ENCODE measurements around the gene PROC.
"Not testable (repeated sequence)": the region's sequence is repeated elsewhere in the genome, so short reads cannot be mapped to it uniquely, and the experiment has no call there.

Gene PROC

GRCh38 chr2:127397568-127398238 is 20.5 kb upstream of the PROC start:
- DNase-seq = no peak

GRCh38 chr2:127398239-127398590 is 20.0 kb upstream of the PROC start:
- peak; percentile 80 for DNase-seq

GRCh38 chr2:127400533-127400896 is 17.7 kb upstream of the PROC start:
- no peak for DNase-seq

DNA sequence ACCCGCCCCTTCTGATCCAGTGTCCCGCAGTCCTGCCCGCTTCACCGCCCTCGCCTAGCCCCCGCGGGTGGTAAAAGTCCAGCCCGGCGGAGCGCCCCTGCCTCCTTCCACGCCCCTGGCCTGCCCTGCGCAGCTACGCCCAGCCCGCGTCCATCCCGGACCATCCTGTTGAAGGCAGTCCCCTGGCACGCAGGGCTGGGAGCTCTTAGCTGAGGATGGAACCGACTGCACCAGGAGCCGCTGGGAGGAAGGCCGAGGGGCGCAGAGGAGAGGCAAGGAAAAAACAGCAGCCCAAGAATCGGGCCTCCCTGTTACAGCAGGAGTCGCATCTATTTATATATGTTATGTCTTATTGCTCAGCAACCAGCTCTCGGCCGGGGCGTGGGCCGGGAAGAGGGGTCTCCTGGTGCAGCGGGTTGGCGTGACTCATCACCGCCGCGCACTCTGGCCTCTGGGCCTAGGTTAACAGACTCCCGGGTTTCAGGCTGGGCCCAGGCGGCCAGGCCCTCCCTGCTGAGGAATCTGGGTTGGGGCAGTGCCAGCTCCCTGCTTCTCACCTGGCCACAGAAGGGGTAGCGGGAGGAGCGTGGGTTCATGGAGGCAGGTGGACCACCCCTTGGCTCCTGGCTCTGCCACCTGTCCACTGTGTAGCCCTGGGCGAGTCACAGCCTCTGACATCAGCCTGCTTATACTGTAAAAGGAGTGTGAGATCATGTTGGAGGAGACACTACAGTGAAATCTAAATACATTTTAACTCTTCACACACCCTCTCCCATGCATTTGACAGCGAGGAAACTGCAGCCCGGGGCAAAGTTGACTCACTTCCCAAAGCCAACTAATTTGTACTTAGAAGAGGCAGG is 17.1 kb upstream of the PROC start:
- peak; percentile 36 for DNase-seq

DNA sequence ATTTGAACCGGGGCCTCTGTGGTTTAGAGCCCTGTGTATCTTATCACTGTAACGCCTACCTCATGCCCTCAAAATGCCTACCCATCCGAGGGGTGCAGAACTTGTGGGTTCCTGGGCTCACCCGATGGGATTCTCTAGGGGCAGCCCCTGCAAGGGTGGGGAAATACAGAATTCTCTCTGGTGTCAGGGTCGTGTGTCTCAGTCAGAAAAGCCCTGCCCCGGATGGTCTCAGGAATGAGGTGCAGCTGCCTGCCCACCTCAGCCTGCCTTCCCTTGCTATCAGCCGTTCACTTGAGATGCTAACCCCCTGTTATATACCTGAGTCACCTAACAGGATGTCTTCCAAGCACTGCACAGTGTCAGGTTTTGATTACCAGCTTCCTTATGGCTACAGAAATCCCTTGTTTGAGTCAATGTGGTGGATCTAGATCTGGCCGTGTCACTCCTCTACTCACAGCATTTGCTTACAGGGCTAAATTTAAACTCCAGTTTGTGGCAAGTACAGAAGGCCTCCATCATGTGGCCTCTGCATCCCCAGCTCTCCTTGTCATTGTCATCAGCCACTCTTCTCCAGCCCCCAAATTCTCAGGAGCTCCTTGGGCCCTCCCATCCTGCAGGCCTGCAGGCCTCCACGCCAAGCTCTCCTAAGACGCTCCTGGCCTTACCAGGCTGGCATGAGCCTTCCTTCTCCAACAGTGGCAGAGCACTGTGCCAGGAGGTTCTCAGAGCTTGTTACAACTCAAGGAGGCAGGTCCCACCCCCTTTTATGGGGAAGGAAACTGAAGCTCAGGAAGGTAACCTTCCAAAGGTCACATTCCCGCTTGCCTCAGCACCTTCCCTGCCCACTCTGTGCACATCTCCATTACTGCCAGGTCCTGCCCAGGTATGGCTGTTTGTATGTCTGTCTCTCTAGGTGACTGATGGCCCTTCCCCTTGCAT is 16.2 kb upstream of the PROC start:
- peak; percentile 34 for DNase-seq

DNA sequence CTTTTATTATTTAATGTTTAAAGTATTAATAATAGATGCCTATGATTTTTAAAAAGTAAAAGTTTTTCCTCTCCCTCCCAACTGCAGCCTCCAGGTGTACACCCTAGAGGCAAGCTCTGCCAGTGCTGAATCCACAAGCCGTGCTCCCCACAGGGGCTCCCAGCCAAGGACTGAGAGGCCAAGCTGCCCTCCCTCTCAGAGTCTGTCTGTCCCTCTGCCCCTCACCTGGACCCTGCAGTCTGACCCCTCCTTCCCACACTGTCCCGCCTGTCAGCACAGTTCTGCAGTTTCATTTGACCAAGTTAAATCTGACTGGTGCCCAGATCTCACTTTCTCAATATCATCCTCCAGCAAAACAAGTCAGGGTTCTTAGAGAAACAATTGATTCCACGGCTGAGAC is 14.8 kb upstream of the PROC start:
- no peak for DNase-seq

- no peak for DNase-seq
These were observed 13.6 kb upstream of the PROC start for GRCh38 chr2:127404466-127405254.

- DNase-seq = no peak
These were observed 13.0 kb upstream of the PROC start for GRCh38 chr2:127405255-127405610.

DNA sequence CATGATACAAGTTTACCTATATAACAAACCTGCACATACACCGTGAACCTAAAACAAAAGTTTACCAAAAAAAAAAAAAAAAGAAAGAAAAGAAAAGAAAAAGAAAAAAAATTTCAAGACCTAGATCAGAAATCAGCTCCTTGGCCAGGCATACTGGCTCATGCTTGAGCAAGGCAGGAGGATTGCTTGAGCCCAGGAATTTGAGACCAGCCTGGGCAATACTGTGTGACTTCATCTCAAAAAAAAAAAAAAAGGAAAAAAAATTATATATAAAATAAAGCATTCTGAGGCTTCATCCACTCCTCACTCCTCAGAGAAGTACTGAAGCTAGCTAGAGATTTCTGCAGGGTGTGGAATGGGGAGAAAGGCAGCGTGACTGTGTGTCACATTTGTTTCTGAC is 11.8 kb upstream of the PROC start:
- DNase-seq = no peak

DNA sequence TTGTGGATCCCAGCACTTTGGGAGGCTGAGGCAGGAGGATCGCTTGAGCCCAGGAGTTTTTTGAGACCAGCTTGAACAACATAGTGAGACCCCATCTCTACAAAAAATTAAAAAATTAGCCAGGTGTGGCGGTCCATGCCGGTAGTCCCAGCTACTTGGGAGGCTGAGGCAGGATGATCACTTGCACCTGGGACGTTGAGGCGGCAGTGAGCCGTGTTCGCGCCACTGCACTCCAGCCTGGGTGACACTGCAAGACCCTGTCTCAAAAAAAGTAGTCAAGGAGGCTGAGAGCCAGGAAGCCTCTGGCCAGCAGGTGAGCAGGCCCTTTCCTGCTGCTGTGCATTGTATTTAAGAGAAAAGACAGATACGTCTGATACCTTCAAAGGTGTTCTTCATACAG is 11.1 kb upstream of the PROC start:
- no peak for DNase-seq

GRCh38 chr2:127407661-127408003 is 10.6 kb upstream of the PROC start:
- DNase-seq = no peak

DNA sequence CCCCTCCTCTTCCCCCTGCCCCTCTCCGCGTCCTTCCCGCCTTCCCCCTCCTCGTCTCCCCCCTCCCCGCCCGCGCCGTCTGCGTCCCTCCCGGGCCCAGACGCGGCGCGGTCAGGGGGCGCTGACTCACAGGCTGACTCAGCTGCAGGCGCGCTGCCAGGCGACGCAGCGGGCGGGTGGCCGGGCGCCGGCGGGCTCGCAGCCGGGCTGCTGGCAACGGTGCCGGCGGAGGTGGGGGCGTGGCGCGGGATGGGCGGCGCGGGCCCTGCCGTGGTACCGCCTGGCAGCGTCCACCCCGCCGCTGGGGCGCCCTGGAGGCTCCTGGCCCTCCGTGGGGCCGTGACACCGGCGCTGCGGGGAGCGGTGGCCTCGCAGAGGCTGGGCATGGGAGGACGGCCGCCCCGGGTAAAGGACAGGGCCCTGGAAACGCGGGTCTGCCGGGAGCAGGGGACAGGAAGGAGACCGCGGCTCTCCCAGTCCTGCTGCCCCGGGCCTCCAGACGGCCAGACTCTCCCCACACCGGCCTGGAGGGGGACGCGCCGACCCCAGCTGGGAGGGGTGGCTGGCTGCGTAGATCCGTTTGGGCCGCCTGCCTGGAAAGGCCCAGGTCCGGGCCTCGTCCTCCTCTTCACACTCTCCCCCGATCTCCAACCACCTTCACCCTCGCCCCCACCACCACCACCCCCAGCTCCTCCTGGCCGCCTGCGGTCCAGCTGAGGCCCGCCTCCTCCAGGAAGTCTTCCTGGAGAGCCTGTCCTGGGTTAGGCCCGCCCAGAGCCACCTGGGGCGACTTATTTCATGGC is 10.0 kb upstream of the PROC start:
- peak; percentile 88 for DNase-seq

GRCh38 chr2:127408807-127409099 is 9.5 kb upstream of the PROC start:
- no peak for DNase-seq

GRCh38 chr2:127409716-127410115 is 8.5 kb upstream of the PROC start:
- not testable (repeated sequence) for DNase-seq

GRCh38 chr2:127410871-127411652 is 7.2 kb upstream of the PROC start:
- DNase-seq = peak; percentile 86

GRCh38 chr2:127411653-127412369 is 6.4 kb upstream of the PROC start:
- no peak for DNase-seq

- no peak for DNase-seq
These were observed 5.0 kb upstream of the PROC start for GRCh38 chr2:127413200-127413599.

DNA sequence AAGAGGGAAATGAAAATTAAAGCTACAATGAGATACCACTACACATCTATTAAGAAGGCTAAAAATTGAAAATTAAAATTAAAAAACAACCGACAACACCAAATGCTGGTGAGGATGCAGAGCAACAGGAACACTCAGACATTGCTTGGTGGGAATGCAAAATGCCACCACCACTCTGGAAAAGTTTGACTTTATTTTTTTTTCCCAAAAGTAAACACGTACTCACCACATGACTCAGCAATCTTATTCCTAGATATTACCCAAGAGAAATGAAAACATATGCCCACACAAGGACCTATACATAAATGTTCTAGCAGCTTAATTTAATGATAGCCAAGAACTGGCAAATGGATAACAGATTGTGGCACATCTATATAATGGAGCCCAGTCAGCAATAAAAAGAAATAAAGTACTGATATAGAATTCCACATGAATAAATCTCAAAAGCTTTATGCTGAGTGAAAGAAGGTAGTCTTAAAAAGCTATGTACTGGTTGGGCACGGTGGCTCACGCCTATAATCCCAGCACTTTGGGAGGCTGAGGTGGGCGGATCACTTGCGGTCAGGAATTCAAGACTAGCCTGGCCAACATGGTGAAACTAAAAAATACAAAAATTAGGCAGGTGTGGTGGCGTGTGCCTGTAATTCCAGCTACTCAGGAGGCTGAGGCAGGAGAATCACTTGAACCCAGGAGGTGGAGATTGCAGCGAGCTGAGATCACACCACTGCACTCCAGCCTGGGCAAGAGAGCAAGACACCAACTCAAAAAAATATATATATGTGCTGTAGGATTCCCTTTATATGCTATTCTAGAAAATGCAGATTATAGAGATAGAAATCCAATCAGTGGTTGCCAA is 4.2 kb upstream of the PROC start:
- no peak for DNase-seq
